H9 (cell line): ENCODE data around the gene CCDC74A. TPM values are rescaled to one million over a fixed set of nuclear protein-coding genes. Genes with fewer than 3 reads are reported as not detected.
"Not testable (repeated sequence)": the region's sequence is repeated elsewhere in the genome, so short reads cannot be mapped to it uniquely, and the experiment has no call there.

Experiments used
- DNase-seq: peaks from one replicate; pipeline ENCODE4 v3.0.0-alpha.2; 2017
- H2AFZ ChIP-seq: one replicate; pipeline ENCODE4 v1.6.1; 2013; ENCODE audit warnings: mild to moderate bottlenecking, low read length, control low read depth, moderate library complexity
- H2AK5ac ChIP-seq: 2 replicates; pipeline ENCODE4 v1.6.1; 2013; ENCODE audit warnings: low read length, control low read depth, mixed read lengths; ENCODE audit not compliant: insufficient read length
- H2BK120ac ChIP-seq: one replicate; pipeline ENCODE4 v1.6.1; 2013; ENCODE audit warnings: low read depth, mild to moderate bottlenecking, low read length, control low read depth, inconsistent platforms; ENCODE audit not compliant: poor library complexity, severe bottlenecking
- H2BK12ac ChIP-seq: 2 replicates; pipeline ENCODE4 v1.6.1; 2013; ENCODE audit warnings: low read length, control low read depth, mixed read lengths, low read depth; ENCODE audit not compliant: insufficient read length
- H2BK15ac ChIP-seq: 2 replicates; pipeline ENCODE4 v1.6.1; 2013; ENCODE audit warnings: low read depth, low read length, control low read depth
- H2BK20ac ChIP-seq: one replicate; pipeline ENCODE4 v1.6.1; 2013; ENCODE audit warnings: low read depth, mild to moderate bottlenecking, low read length, control low read depth, inconsistent platforms; ENCODE audit not compliant: poor library complexity, severe bottlenecking
- H2BK5ac ChIP-seq: 2 replicates; pipeline ENCODE4 v1.6.1; 2013; ENCODE audit warnings: low read length, control low read depth, mixed read lengths; ENCODE audit not compliant: insufficient read length
- H3K14ac ChIP-seq: 2 replicates; pipeline ENCODE4 v1.6.1; 2013; ENCODE audit warnings: low read length, control low read depth; ENCODE audit not compliant: insufficient read depth
- H3K18ac ChIP-seq: 2 replicates; pipeline ENCODE4 v1.6.1; 2013; ENCODE audit warnings: low read depth, mild to moderate bottlenecking, mixed read lengths, low read length, control low read depth; ENCODE audit not compliant: insufficient read length
- H3K23ac ChIP-seq: 2 replicates; pipeline ENCODE4 v1.6.1; 2013; ENCODE audit warnings: low read length, control low read depth, mixed read lengths, low read depth; ENCODE audit not compliant: insufficient read length
- H3K23me2 ChIP-seq: 2 replicates; pipeline ENCODE4 v1.6.1; 2013; ENCODE audit warnings: low read depth, mild to moderate bottlenecking, mixed read lengths, low read length, control low read depth; ENCODE audit not compliant: insufficient read length, poor library complexity, severe bottlenecking
- H3K27ac ChIP-seq: 2 replicates; pipeline ENCODE4 v1.5.1; 2013; ENCODE audit warnings: low read length, control low read depth, mixed read lengths, low read depth; ENCODE audit not compliant: insufficient read length
- H3K27me3 ChIP-seq: 2 replicates; pipeline ENCODE4 v1.6.1; 2013; ENCODE audit warnings: low read length, control low read depth, inconsistent platforms; ENCODE audit not compliant: insufficient read depth
- H3K4ac ChIP-seq: 2 replicates; pipeline ENCODE4 v1.6.1; 2013; ENCODE audit warnings: low read depth, mild to moderate bottlenecking, control low read depth, inconsistent platforms, low read length, moderate library complexity
- H3K4me1 ChIP-seq: 2 replicates; pipeline ENCODE4 v1.6.1; 2013; ENCODE audit warnings: low read length, control low read depth, inconsistent platforms; ENCODE audit not compliant: insufficient read depth
- H3K4me2 ChIP-seq: 2 replicates; pipeline ENCODE4 v1.6.1; 2013; ENCODE audit warnings: low read length, control low read depth, mixed read lengths; ENCODE audit not compliant: insufficient read length, insufficient read depth
- H3K56ac ChIP-seq: 2 replicates; pipeline ENCODE4 v1.6.1; 2013; ENCODE audit warnings: low read depth, mild to moderate bottlenecking, mixed read lengths, low read length, control low read depth; ENCODE audit not compliant: insufficient read length
- H3K79me1 ChIP-seq: 2 replicates; pipeline ENCODE4 v1.6.1; 2013; ENCODE audit warnings: low read depth, mild to moderate bottlenecking, moderate library complexity, low read length, control low read depth, inconsistent platforms; ENCODE audit not compliant: insufficient read depth, poor library complexity, severe bottlenecking
- H3K79me2 ChIP-seq: 2 replicates; pipeline ENCODE4 v1.6.1; 2013; ENCODE audit warnings: low read length, control low read depth, inconsistent platforms; ENCODE audit not compliant: insufficient read depth
- H3K9ac ChIP-seq: 2 replicates; pipeline ENCODE4 v1.6.1; 2013; ENCODE audit warnings: low read length, control low read depth, mixed read lengths; ENCODE audit not compliant: insufficient read length; ENCODE audit errors: extremely low read depth
- H3K9me3 ChIP-seq: one replicate; pipeline ENCODE4 v1.6.1; 2013; ENCODE audit warnings: low read depth, low read length, inconsistent platforms; ENCODE audit not compliant: control insufficient read depth
- H3T11ph ChIP-seq: one replicate; pipeline ENCODE4 v1.6.1; 2013; ENCODE audit warnings: mild to moderate bottlenecking, low read length, control low read depth, inconsistent platforms
- H4K20me1 ChIP-seq: one replicate; pipeline ENCODE4 v1.6.1; 2013; ENCODE audit not compliant: control insufficient read depth, insufficient read length, insufficient read depth
- H4K5ac ChIP-seq: 2 replicates; pipeline ENCODE4 v1.6.1; 2013; ENCODE audit warnings: low read depth, mild to moderate bottlenecking, mixed read lengths, low read length, control low read depth; ENCODE audit not compliant: insufficient read length
- H4K8ac ChIP-seq: replicated peaks from 2 replicates; pipeline ENCODE4 v1.6.1; 2013; ENCODE audit warnings: low read length, control low read depth, mixed read lengths, low read depth; ENCODE audit not compliant: insufficient read length
- H4K91ac ChIP-seq: 2 replicates; pipeline ENCODE4 v1.6.1; 2013; ENCODE audit warnings: low read depth, mild to moderate bottlenecking, moderate library complexity, mixed read lengths, low read length, control low read depth; ENCODE audit not compliant: insufficient read length
- H3K27ac Mint-ChIP-seq, 3 experiments: 2 replicates in 2 of 3; 3 replicates in 1 of 3; pipeline ENCODE4 v1.8.0; 2020 to 2021; ENCODE audit warnings: mixed read lengths in 3 of 3, mild to moderate bottlenecking in 1 of 3, moderate library complexity in 1 of 3
- H3K27me3 Mint-ChIP-seq: 2 replicates; pipeline ENCODE4 v1.8.0; 2021; ENCODE audit warnings: low read depth, mild to moderate bottlenecking, moderate library complexity, mixed read lengths
- H3K36me3 Mint-ChIP-seq, 3 experiments: 2 replicates in 2 of 3; 3 replicates in 1 of 3; pipeline ENCODE4 v1.8.0; 2020 to 2021; ENCODE audit warnings: low read depth in 3 of 3, mixed read lengths in 3 of 3; ENCODE audit not compliant: insufficient read depth in 1 of 3
- H3K4me1 Mint-ChIP-seq, 2 experiments: 2 replicates each; pipeline ENCODE4 v1.8.0; 2020; ENCODE audit warnings: mixed read lengths in 2 of 2
- H3K4me3 Mint-ChIP-seq, 2 experiments: 2 replicates in 1 of 2; 3 replicates in 1 of 2; pipeline ENCODE4 v1.8.0; 2020 to 2021; ENCODE audit warnings: mild to moderate bottlenecking in 2 of 2, mixed read lengths in 2 of 2, moderate library complexity in 1 of 2
- H3K9me3 Mint-ChIP-seq, 2 experiments: 2 replicates in 1 of 2; 3 replicates in 1 of 2; pipeline ENCODE4 v1.8.0; 2020; ENCODE audit warnings: mild to moderate bottlenecking in 2 of 2, mixed read lengths in 2 of 2, moderate library complexity in 1 of 2
- WGBS: extraction: QIAGEN DNeasy Blood & Tissue Kit; methylation state at CpG from one replicate; pipeline ENCODE4 v1.1.7; 2013; ENCODE audit warnings: missing lambda C conversion rate, low lambda C conversion rate, mixed read lengths; ENCODE audit not compliant: insufficient read length; ENCODE audit errors: extremely low coverage; 5-methylcytosine and 5-hydroxymethylcytosine counted together
- total RNA-seq: library from RNA; stranded (reverse); gene quantifications from 2 replicates; pipeline ENCODE4 v1.2.1, GENCODE V29; 2021

CCDC74A gene
- total RNA-seq, 1 experiment from 2014 or later, result 10.8 TPM

- H3T11ph ChIP-seq, H2BK15ac ChIP-seq, H2BK5ac ChIP-seq, H2BK20ac ChIP-seq, H3K4me3 Mint-ChIP-seq, H4K91ac ChIP-seq, H4K5ac ChIP-seq, H2BK12ac ChIP-seq, H3K27me3 Mint-ChIP-seq, H3K56ac ChIP-seq, H3K4me1 Mint-ChIP-seq, H3K79me1 ChIP-seq, H4K8ac ChIP-seq, H3K36me3 Mint-ChIP-seq, H3K9ac ChIP-seq, H2AFZ ChIP-seq, H3K79me2 ChIP-seq, H4K20me1 ChIP-seq, H3K18ac ChIP-seq, H3K14ac ChIP-seq, H3K23me2 ChIP-seq, H2AK5ac ChIP-seq, H3K4ac ChIP-seq, H3K27me3 ChIP-seq, DNase-seq, H3K4me1 ChIP-seq, H3K27ac ChIP-seq, H3K9me3 Mint-ChIP-seq, H3K4me2 ChIP-seq, H3K9me3 ChIP-seq, H2BK120ac ChIP-seq, H3K23ac ChIP-seq: not testable (repeated sequence)
- WGBS, result no CpG with 5 or more reads among the region's 19 CpGs
- H3K27ac Mint-ChIP-seq, result peak overlapping the region in 1 of 3 experiments; percentile 57; a peak in 2 of 7 replicates
Measured at GRCh38 chr2:131482506-131483155, 45.1 kb upstream of the CCDC74A start.

GRCh38 chr2:131483981-131484820, 43.5 kb upstream of the CCDC74A start:
- H3K23me2 ChIP-seq, H2BK5ac ChIP-seq, H3K27me3 Mint-ChIP-seq, H3K56ac ChIP-seq, H3K18ac ChIP-seq, H3K79me1 ChIP-seq, H3K27ac Mint-ChIP-seq, H4K8ac ChIP-seq, H3K27me3 ChIP-seq, H3T11ph ChIP-seq, H2BK120ac ChIP-seq, H2BK15ac ChIP-seq, H3K4me1 ChIP-seq, H3K4me1 Mint-ChIP-seq, H2BK12ac ChIP-seq, H3K4me3 Mint-ChIP-seq, H4K91ac ChIP-seq, H4K5ac ChIP-seq, H4K20me1 ChIP-seq, H3K9me3 Mint-ChIP-seq, H3K9me3 ChIP-seq, H2AFZ ChIP-seq, H3K4ac ChIP-seq, H3K9ac ChIP-seq, H3K23ac ChIP-seq, H3K79me2 ChIP-seq, H2AK5ac ChIP-seq, H3K14ac ChIP-seq, H3K27ac ChIP-seq, DNase-seq, H2BK20ac ChIP-seq, H3K4me2 ChIP-seq: not testable (repeated sequence)
- H3K36me3 Mint-ChIP-seq, result peaks cover 11 to 15% (median 14%) of the 10 kb centered on the region in 3 experiments; a peak in 6 of 7 replicates
- no CpG with 5 or more reads among the region's 24 CpGs for WGBS
